LNCAP (cell line): ENCODE measurements around the gene ARHGAP29.

Experiments
- CTCF ChIP-seq: fragments of 450-650 bp; IDR thresholded peaks from 2 replicates; pipeline ENCODE4 v1.5.1; 2017; ENCODE audit warnings: mild to moderate bottlenecking

ARHGAP29 gene

GRCh38 chr1:94272388-94272787 is 35.0 kb upstream of the ARHGAP29 start:
- no peak for TF ChIP-seq CTCF

- no peak for TF ChIP-seq CTCF
Measured at GRCh38 chr1:94271373-94271772, 34.0 kb upstream of the ARHGAP29 start.

- no peak for TF ChIP-seq CTCF
Measured at GRCh38 chr1:94270801-94271203, 33.4 kb upstream of the ARHGAP29 start.

- TF ChIP-seq CTCF = no peak
Measured at GRCh38 chr1:94269921-94270320, 32.5 kb upstream of the ARHGAP29 start.

GRCh38 chr1:94265906-94266305 is 28.5 kb upstream of the ARHGAP29 start:
- no peak for TF ChIP-seq CTCF

GRCh38 chr1:94265011-94265422 is 27.6 kb upstream of the ARHGAP29 start:
- no peak for TF ChIP-seq CTCF

GRCh38 chr1:94260635-94261387 is 23.4 kb upstream of the ARHGAP29 start:
- no peak for TF ChIP-seq CTCF
